ENCODE measurements around the gene WFS1.

The WFS1 gene

GRCh38 chr4:6259886-6260285, 9.8 kb upstream of the WFS1 start:
- Histone ChIP-seq H3K27me3 (ENCODE audit: control insufficient read depth, insufficient read depth, low read length) (no peaks in the 10 kb centered on the region), H3K4me3 (ENCODE audit: low read length) (no peak overlapping the region), H3K4me1 (ENCODE audit: control insufficient read depth, insufficient read depth, low read length) (0 out of 2 replicates have a peak, but pooled peaks cover 3% of the 10 kb centered on the region), H3K9me3 (ENCODE audit: control insufficient read depth, insufficient read depth, low read length) (no peaks in the 10 kb centered on the region), H3K36me3 (ENCODE audit: control insufficient read depth, insufficient read depth, low read length) (no peaks in the 10 kb centered on the region), H3K27ac (ENCODE audit: low read length) (no peak overlapping the region)
- no CpG with 5 or more reads among the region's 8 CpGs for WGBS (ENCODE audit: insufficient coverage, insufficient read length)
- DNase-seq (ENCODE audit: low read depth, low spot score), result no peak

- no peaks in the 10 kb centered on the region for H3K27me3 ChIP-seq (ENCODE audit: control insufficient read depth, insufficient read depth, low read length)
- no peaks in the 10 kb centered on the region for H3K9me3 ChIP-seq (ENCODE audit: control insufficient read depth, insufficient read depth, low read length)
- H3K4me3 ChIP-seq (ENCODE audit: low read length), result no peak overlapping the region
- 0 out of 2 replicates have a peak, but pooled peaks cover 3% of the 10 kb centered on the region for H3K4me1 ChIP-seq (ENCODE audit: control insufficient read depth, insufficient read depth, low read length)
- H3K36me3 ChIP-seq (ENCODE audit: control insufficient read depth, insufficient read depth, low read length), result no peaks in the 10 kb centered on the region
- no peak for DNase-seq (ENCODE audit: low read depth, low spot score)
- no CpG with 5 or more reads among the region's 12 CpGs for WGBS (ENCODE audit: insufficient coverage, insufficient read length)
- H3K27ac ChIP-seq (ENCODE audit: low read length), result no peak overlapping the region
Measured at GRCh38 chr4:6262176-6262575, 7.5 kb upstream of the WFS1 start.

DNA sequence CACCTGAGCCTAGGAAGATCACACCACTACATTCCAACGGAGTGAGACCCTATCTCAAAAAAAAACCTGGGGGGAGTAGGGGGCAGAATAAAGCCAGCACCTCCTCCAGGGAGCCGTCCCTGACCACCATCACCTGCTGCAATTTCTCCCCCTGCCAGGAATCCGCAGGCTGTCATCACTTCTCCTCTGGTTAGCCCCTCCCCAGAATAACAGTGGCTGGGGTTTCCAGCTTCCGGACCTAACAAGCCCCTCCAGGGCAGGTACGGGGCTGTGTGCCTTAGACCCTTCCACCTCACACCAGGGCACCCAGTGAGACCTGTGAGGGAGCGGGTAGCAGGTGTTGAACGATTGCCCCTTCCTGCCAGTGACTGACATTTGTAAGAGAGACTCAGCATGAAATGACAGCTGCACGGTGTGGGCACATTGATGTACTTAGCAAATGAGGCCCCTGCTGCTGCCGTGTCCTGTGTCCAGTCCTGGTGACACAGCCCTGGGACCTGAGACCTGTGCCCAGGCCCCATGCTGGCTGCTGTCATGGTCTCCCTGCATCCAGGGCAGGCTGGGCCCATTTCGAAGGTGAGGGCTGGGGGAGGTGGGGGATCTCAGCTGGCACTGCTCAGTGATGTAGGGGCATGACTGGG, 6.7 kb upstream of the WFS1 start:
- Histone ChIP-seq H3K9me3 (ENCODE audit: control insufficient read depth, insufficient read depth, low read length) (no peaks in the 10 kb centered on the region), H3K27me3 (ENCODE audit: control insufficient read depth, insufficient read depth, low read length) (no peaks in the 10 kb centered on the region), H3K4me1 (ENCODE audit: control insufficient read depth, insufficient read depth, low read length) (0 out of 2 replicates have a peak, but pooled peaks cover 1% of the 10 kb centered on the region), H3K27ac (ENCODE audit: low read length) (no peak overlapping the region), H3K4me3 (ENCODE audit: low read length) (no peak overlapping the region), H3K36me3 (ENCODE audit: control insufficient read depth, insufficient read depth, low read length) (no peaks in the 10 kb centered on the region)
- WGBS (ENCODE audit: insufficient coverage, insufficient read length), result no CpG with 5 or more reads among the region's 10 CpGs
- DNase-seq (ENCODE audit: low read depth, low spot score), result no peak

GRCh38 chr4:6263526-6264224, 6.0 kb upstream of the WFS1 start:
- WGBS (ENCODE audit: insufficient coverage, insufficient read length), result no CpG with 5 or more reads among the region's 15 CpGs
- peaks cover 2% of the 10 kb centered on the region; the same call in 1 of the 2 replicates for H3K4me1 ChIP-seq (ENCODE audit: control insufficient read depth, insufficient read depth, low read length)
- H3K4me3 ChIP-seq (ENCODE audit: low read length), result no peak overlapping the region
- DNase-seq (ENCODE audit: low read depth, low spot score), result no peak
- no peak overlapping the region for H3K27ac ChIP-seq (ENCODE audit: low read length)
- no peaks in the 10 kb centered on the region for H3K27me3 ChIP-seq (ENCODE audit: control insufficient read depth, insufficient read depth, low read length)
- no peaks in the 10 kb centered on the region for H3K9me3 ChIP-seq (ENCODE audit: control insufficient read depth, insufficient read depth, low read length)
- H3K36me3 ChIP-seq (ENCODE audit: control insufficient read depth, insufficient read depth, low read length), result no peaks in the 10 kb centered on the region

DNA sequence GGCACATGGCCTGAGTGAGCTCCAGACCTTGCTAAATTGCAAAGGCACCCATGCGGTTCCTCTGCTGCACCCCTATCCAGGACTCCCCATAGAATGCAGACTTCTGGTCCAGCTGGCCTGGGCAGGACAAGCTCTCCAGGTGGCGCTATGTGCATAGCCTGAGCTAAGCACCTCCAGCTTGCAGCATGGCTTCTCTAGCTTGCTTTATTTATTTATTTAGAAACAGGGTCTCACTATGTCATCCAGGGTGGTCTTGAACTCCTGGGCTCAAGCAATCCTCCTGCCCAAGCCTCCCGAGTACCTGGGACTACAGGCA, 5.5 kb upstream of the WFS1 start:
- peaks cover 4% of the 10 kb centered on the region; the same call in 1 of the 2 replicates for H3K4me1 ChIP-seq (ENCODE audit: control insufficient read depth, insufficient read depth, low read length)
- no CpG with 5 or more reads among the region's 3 CpGs for WGBS (ENCODE audit: insufficient coverage, insufficient read length)
- H3K4me3 ChIP-seq (ENCODE audit: low read length), result no peak overlapping the region
- DNase-seq (ENCODE audit: low read depth, low spot score), result no peak
- no peak overlapping the region for H3K27ac ChIP-seq (ENCODE audit: low read length)
- H3K36me3 ChIP-seq (ENCODE audit: control insufficient read depth, insufficient read depth, low read length), result no peaks in the 10 kb centered on the region
- H3K9me3 ChIP-seq (ENCODE audit: control insufficient read depth, insufficient read depth, low read length), result no peaks in the 10 kb centered on the region
- no peaks in the 10 kb centered on the region for H3K27me3 ChIP-seq (ENCODE audit: control insufficient read depth, insufficient read depth, low read length)

DNA sequence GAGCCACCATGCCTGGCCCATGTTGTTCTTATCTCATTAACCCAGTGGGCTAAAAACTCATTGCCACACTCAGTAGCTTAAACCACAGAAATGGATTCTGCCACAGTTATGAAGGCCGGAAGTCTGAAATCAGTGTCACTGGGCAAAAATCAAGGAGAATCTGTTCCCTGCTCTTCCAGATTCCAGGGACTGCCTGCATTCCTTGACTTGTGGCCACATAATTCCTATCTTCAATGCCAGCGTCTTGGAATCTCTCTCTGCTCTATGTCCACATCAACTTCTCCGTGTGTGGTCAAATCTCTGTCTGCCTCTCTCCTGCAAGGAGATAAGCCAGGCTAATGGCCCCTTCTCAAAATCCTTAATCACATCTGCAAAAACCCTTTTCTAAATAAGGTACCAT, 4.1 kb upstream of the WFS1 start:
- no peaks in the 10 kb centered on the region for H3K9me3 ChIP-seq (ENCODE audit: control insufficient read depth, insufficient read depth, low read length)
- peaks cover 3% of the 10 kb centered on the region; the same call in 1 of the 2 replicates for H3K4me1 ChIP-seq (ENCODE audit: control insufficient read depth, insufficient read depth, low read length)
- H3K36me3 ChIP-seq (ENCODE audit: control insufficient read depth, insufficient read depth, low read length), result no peaks in the 10 kb centered on the region
- WGBS (ENCODE audit: insufficient coverage, insufficient read length), result no CpG with 5 or more reads among the region's 3 CpGs
- H3K4me3 ChIP-seq (ENCODE audit: low read length), result no peak overlapping the region
- no peak overlapping the region for H3K27ac ChIP-seq (ENCODE audit: low read length)
- DNase-seq (ENCODE audit: low read depth, low spot score), result no peak
- H3K27me3 ChIP-seq (ENCODE audit: control insufficient read depth, insufficient read depth, low read length), result no peaks in the 10 kb centered on the region

- H3K4me3 ChIP-seq (ENCODE audit: low read length), result no peak overlapping the region
- no peaks in the 10 kb centered on the region for H3K9me3 ChIP-seq (ENCODE audit: control insufficient read depth, insufficient read depth, low read length)
- H3K27ac ChIP-seq (ENCODE audit: low read length), result no peak overlapping the region
- no peaks in the 10 kb centered on the region for H3K27me3 ChIP-seq (ENCODE audit: control insufficient read depth, insufficient read depth, low read length)
- DNase-seq (ENCODE audit: low read depth, low spot score), result no peak
- H3K4me1 ChIP-seq (ENCODE audit: control insufficient read depth, insufficient read depth, low read length), result peaks cover 6% of the 10 kb centered on the region
- WGBS (ENCODE audit: insufficient coverage, insufficient read length), result no CpG with 5 or more reads among the region's 3 CpGs
- H3K36me3 ChIP-seq (ENCODE audit: control insufficient read depth, insufficient read depth, low read length), result no peaks in the 10 kb centered on the region
Measured at GRCh38 chr4:6267573-6267972, 2.1 kb upstream of the WFS1 start.

DNA sequence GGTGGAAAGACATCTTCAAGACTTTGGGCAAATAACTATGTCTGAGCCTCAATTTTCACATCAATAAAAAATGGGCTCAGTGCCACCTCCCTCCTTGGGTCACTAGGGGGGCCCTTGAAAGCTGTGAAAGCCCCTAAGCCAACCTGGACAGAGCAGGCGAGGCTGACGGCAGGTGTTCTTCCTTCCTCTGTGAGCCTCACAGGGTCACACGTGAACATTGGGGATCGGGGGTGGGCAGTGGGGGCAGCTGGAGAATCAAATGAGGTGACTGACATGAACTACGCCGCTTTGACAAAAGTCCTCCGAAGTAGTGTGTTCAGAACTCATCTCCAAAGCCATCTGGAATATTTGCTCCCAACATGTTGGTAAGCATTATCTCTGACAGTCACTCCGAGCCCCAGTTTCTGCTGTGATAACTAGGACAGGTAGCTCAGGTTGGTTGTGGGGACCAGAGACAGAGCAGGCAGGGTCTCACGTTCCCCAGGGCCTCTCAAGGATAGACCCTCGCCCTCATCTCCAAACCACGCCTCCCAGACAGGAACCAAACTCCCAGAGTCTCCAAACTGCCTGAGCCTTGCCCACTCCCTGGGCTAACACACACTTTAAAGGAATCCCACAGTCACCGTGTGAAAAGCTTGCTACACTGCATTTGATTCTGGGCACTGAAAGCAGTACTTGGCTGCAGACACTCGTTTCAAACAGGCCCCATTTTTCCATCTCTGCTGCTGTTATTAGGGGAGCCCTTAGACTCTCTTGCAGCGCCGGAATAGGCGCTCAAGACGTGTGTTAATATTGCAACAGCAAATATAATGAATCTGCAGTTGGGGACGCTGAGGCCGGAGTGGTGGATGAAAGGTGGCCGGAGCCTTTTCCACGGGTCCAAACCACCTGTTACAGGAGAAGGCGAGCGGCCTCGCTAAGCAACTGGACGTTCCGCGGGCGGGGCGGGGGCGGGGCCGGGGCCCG, 717 bp upstream of the WFS1 start:
- WGBS (ENCODE audit: insufficient coverage, insufficient read length), result no CpG with 5 or more reads among the region's 32 CpGs
- Histone ChIP-seq H3K4me3 (ENCODE audit: low read length) (peak overlapping the region; percentile 24; the same call in 1 of the 2 replicates), H3K27me3 (ENCODE audit: control insufficient read depth, insufficient read depth, low read length) (no peaks in the 10 kb centered on the region), H3K4me1 (ENCODE audit: control insufficient read depth, insufficient read depth, low read length) (peaks cover 6% of the 10 kb centered on the region), H3K36me3 (ENCODE audit: control insufficient read depth, insufficient read depth, low read length) (no peaks in the 10 kb centered on the region), H3K27ac (ENCODE audit: low read length) (no peak overlapping the region), H3K9me3 (ENCODE audit: control insufficient read depth, insufficient read depth, low read length) (no peaks in the 10 kb centered on the region)
- no peak for DNase-seq (ENCODE audit: low read depth, low spot score)

DNA sequence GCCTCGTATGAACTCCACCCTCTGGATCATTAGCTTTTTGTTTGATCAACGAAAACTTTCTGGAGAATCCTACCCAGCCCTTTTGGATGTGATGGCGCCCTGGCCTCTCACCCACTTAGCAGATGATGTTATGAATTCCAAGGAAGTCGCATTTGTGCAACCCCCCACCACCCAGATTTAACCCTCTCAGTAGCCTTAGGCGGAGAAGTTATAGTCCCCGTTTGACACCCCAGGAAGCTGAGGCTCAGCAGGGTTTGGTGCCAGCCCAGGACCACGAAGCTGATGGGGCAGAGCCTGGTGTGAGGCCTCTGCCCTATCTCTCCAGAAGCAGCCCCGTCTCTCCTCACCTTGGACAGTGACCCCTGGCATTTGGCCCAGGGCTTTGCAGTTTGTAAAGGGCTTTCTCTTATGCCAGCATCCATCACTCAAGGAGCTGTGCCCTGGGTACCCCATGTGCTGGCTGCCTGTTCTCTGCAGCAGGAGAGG, 1.0 kb downstream of the WFS1 start:
- peaks cover 6% of the 10 kb centered on the region for H3K4me1 ChIP-seq (ENCODE audit: control insufficient read depth, insufficient read depth, low read length)
- WGBS (ENCODE audit: insufficient coverage, insufficient read length), result no CpG with 5 or more reads among the region's 8 CpGs
- no peak for DNase-seq (ENCODE audit: low read depth, low spot score)

DNA sequence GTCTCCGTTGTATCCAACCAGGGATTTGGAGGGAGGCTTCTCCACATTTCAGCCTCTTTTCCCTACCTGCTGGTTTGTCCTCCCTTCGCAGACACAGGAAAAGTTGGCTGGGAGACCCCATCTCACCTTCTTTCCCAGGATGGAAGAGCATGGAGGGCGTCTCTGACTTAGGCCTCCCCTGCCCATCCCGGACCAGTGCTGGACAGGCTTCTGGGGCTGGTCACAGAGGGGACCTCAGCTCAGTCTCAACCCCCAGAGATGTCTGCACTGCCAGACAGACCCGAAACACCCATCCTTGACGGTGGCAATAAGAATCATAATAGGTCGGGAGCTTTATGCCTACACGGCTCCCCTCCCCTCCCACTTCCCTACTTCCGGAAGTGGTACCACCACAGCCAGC, 1.6 kb downstream of the WFS1 start:
- WGBS (ENCODE audit: insufficient coverage, insufficient read length), result no CpG with 5 or more reads among the region's 9 CpGs
- Histone ChIP-seq H3K36me3 (ENCODE audit: control insufficient read depth, insufficient read depth, low read length) (no peaks in the 10 kb centered on the region), H3K27ac (ENCODE audit: low read length) (no peak overlapping the region), H3K9me3 (ENCODE audit: control insufficient read depth, insufficient read depth, low read length) (no peaks in the 10 kb centered on the region), H3K4me1 (ENCODE audit: control insufficient read depth, insufficient read depth, low read length) (peaks cover 6% of the 10 kb centered on the region), H3K27me3 (ENCODE audit: control insufficient read depth, insufficient read depth, low read length) (no peaks in the 10 kb centered on the region), H3K4me3 (ENCODE audit: low read length) (no peak overlapping the region)
- no peak for DNase-seq (ENCODE audit: low read depth, low spot score)

More for the DNA sequence above, 1.0 kb downstream of the WFS1 start:
- Histone ChIP-seq H3K27me3 (ENCODE audit: control insufficient read depth, insufficient read depth, low read length) (no peaks in the 10 kb centered on the region), H3K9me3 (ENCODE audit: control insufficient read depth, insufficient read depth, low read length) (no peaks in the 10 kb centered on the region), H3K36me3 (ENCODE audit: control insufficient read depth, insufficient read depth, low read length) (no peaks in the 10 kb centered on the region), H3K27ac (ENCODE audit: low read length) (no peak overlapping the region), H3K4me3 (ENCODE audit: low read length) (peak overlapping the region; percentile 60; the same call in 1 of the 2 replicates)
